Measurements from ENCODE around the gene CCDC172. TPM values are rescaled to one million over a fixed set of nuclear protein-coding genes. Genes with fewer than 3 reads are reported as not detected.
A peak's percentile ranks its signal among the peaks of the same experiment; 100 is the strongest.

Gene CCDC172
- polyA plus RNA-seq, 2 of the 4 experiments (the other 2 are of a cell fraction) = not detected

GRCh38 chr10:116298586-116298985, 25.7 kb upstream of the CCDC172 start:
- ATAC-seq (no peak), DNase-seq (ENCODE audit: low read depth in 1 of 2, low spot score in 1 of 2) (no peak)
- CTCF ChIA-PET = interaction anchor here (2.2 kb wide), 1 partner anchor 11 kb away, joined by 9 read pairs; no protein-coding TSS in a partner anchor

GRCh38 chr10:116300542-116300941, 23.7 kb upstream of the CCDC172 start:
- H3K4me2 ChIP-seq = no peak overlapping the region
- POLR2A ChIA-PET = no interaction called here
- WGBS (ENCODE audit: missing lambda C conversion rate) = 65% methylated on average over 1 of the region's 1 CpG

More at GRCh38 chr10:116298586-116298985, 25.7 kb upstream of the CCDC172 start:
- H3K4me1 ChIP-seq = no peaks in the 10 kb centered on the region
- no peaks in the 10 kb centered on the region for H3K9me3 ChIP-seq
- POLR2A ChIA-PET = no interaction called here
- 25% methylated on average over 3 of the region's 3 CpGs for WGBS (ENCODE audit: missing lambda C conversion rate)
- no peak for FAIRE-seq
- no peak overlapping the region for H3K4me3 ChIP-seq
- TF ChIP-seq POLR2AphosphoS2 (conservative IDR thresholded peaks at IDR 0.05; ENCODE audit: low read length) (no peak), FOXS1 (CRISPR knock-in tag; IDR thresholded peaks at IDR 0.05) (no peak), BHLHE40 (IDR thresholded peaks at IDR 0.05; ENCODE audit: low read depth, low read length) (no peak)
- H3K27ac ChIP-seq = no peak overlapping the region
- H3K4me2 ChIP-seq = no peak overlapping the region

GRCh38 chr10:116304923-116305322, 19.3 kb upstream of the CCDC172 start:
- no peak for DNase-seq (ENCODE audit: low read depth in 1 of 2, low spot score in 1 of 2)
- WGBS (ENCODE audit: missing lambda C conversion rate) = 24% methylated on average over 1 of the region's 1 CpG
- ChIA-PET POLR2A (no interaction called here), CTCF (interaction anchor here (1.1 kb wide), 1 partner anchor 17 kb away, joined by 3 read pairs; no protein-coding TSS in a partner anchor)
- FAIRE-seq = no peak
- ATAC-seq = no peak
- Histone ChIP-seq H3K9me3 (no peaks in the 10 kb centered on the region), H3K4me3 (no peak overlapping the region), H3K4me2 (no peak overlapping the region), H3K27ac (no peak overlapping the region), H3K4me1 (no peaks in the 10 kb centered on the region)
- TF ChIP-seq ELK1 (IDR thresholded peaks at IDR 0.05; ENCODE audit: low read depth, low read length) (no peak), HOXA7 (CRISPR knock-in tag; IDR thresholded peaks at IDR 0.05) (no peak), MAFK (IDR thresholded peaks at IDR 0.05; ENCODE audit: partially characterized antibody) (peak; percentile 55), SMC3 (IDR thresholded peaks at IDR 0.05) (no peak)

More at GRCh38 chr10:116300542-116300941, 23.7 kb upstream of the CCDC172 start:
- Histone ChIP-seq H3K27ac (no peak overlapping the region), H3K9me3 (no peaks in the 10 kb centered on the region), H3K4me3 (no peak overlapping the region), H3K4me1 (no peaks in the 10 kb centered on the region)
- TF ChIP-seq CHD2 (IDR thresholded peaks at IDR 0.05; ENCODE audit: low read length, partially characterized antibody) (no peak), ZSCAN20 (CRISPR knock-in tag; IDR thresholded peaks at IDR 0.05) (no peak)
- no peak for FAIRE-seq
- ATAC-seq = no peak
- DNase-seq (ENCODE audit: low read depth in 1 of 2, low spot score in 1 of 2) = no peak
- CTCF ChIA-PET = no interaction called here

- no peak for ATAC-seq
- WGBS (ENCODE audit: missing lambda C conversion rate) = 4% methylated on average over 2 of the region's 2 CpGs
- no peak for FAIRE-seq
- Histone ChIP-seq H3K4me1 (no peaks in the 10 kb centered on the region), H3K9me3 (no peaks in the 10 kb centered on the region), H3K4me2 (no peak overlapping the region), H3K4me3 (no peak overlapping the region), H3K27ac (no peak overlapping the region)
- ChIA-PET CTCF (no interaction called here), POLR2A (no interaction called here)
- no peak for TF ChIP-seq NFE2L2 (conservative IDR thresholded peaks at IDR 0.05; ENCODE audit: low read length)
- TF ChIP-seq ZC3H11A (IDR thresholded peaks at IDR 0.05) = no peak
- TF ChIP-seq CEBPB (IDR thresholded peaks at IDR 0.05) = no peak
- no peak for TF ChIP-seq ATOH8 (CRISPR knock-in tag; IDR thresholded peaks at IDR 0.05; ENCODE audit: low read depth)
- TF ChIP-seq RFX5 (IDR thresholded peaks at IDR 0.05) = no peak
- TF ChIP-seq BHLHE40 (IDR thresholded peaks at IDR 0.05; ENCODE audit: low read depth, low read length) = no peak
- no peak for TF ChIP-seq CHD4 (IDR thresholded peaks at IDR 0.05; ENCODE audit: borderline replicate concordance)
- TF ChIP-seq PBX3 (IDR thresholded peaks at IDR 0.05) = no peak
- TF ChIP-seq KDM5A (IDR thresholded peaks at IDR 0.05) = no peak
- no peak for TF ChIP-seq KDM1A (IDR thresholded peaks at IDR 0.05; ENCODE audit: low read depth)
- TF ChIP-seq POLR2A (IDR thresholded peaks at IDR 0.05; ENCODE audit: low read length) = no peak
- no peak for TF ChIP-seq ESRRA (IDR thresholded peaks at IDR 0.05; ENCODE audit: borderline replicate concordance, low read length)
- no peak for DNase-seq (ENCODE audit: low read depth in 1 of 2, low spot score in 1 of 2)
Observed at GRCh38 chr10:116306847-116307246, 17.4 kb upstream of the CCDC172 start.
